SJSA1 (cell line): Measurements from ENCODE around the gene CRNN. TPM values are rescaled to one million over a fixed set of nuclear protein-coding genes. Genes with fewer than 3 reads are reported as not detected.

Source experiments
- DNase-seq, 2 experiments: peaks; one replicate each; pipeline ENCODE4 v3.0.0-alpha.2; 2015 to 2020; ENCODE audit warnings: low spot score in 2 of 2, low read depth in 1 of 2
- H3K27ac ChIP-seq: fragments of 250-450 bp; sonication (Bioruptor Pico); 2 replicates; pipeline ENCODE4 v1.5.1; 2020; ENCODE audit warnings: mild to moderate bottlenecking, moderate library complexity
- H3K27me3 ChIP-seq: fragments of 250-450 bp; sonication (Bioruptor Pico); replicated peaks from 2 replicates; pipeline ENCODE4 v1.5.1; 2020; ENCODE audit warnings: mild to moderate bottlenecking, moderate library complexity
- H3K36me3 ChIP-seq: fragments of 250-450 bp; sonication (Bioruptor Pico); 2 replicates; pipeline ENCODE4 v1.5.1; 2020; ENCODE audit warnings: mild to moderate bottlenecking
- H3K4me1 ChIP-seq: fragments of 250-450 bp; sonication (Bioruptor Pico); replicated peaks from 2 replicates; pipeline ENCODE4 v1.6.1; 2021; ENCODE audit warnings: mild to moderate bottlenecking
- H3K4me3 ChIP-seq: fragments of 250-450 bp; sonication (Bioruptor Pico); 2 replicates; pipeline ENCODE4 v1.5.1; 2020; ENCODE audit warnings: mild to moderate bottlenecking
- H3K9me3 ChIP-seq: fragments of 250-450 bp; sonication (Bioruptor Pico); replicated peaks from 2 replicates; pipeline ENCODE4 v1.5.1; 2020; ENCODE audit warnings: mild to moderate bottlenecking
- total RNA-seq: library from RNA; depleted of rRNA; stranded (reverse); fragments of >200 nt; shearing (Covaris generic); gene quantifications from 2 replicates; pipeline ENCODE4 v1.2.3, GENCODE V29; 2014

Gene CRNN
- total RNA-seq, 1 experiment from 2014 or later: 0.16 TPM

- Histone ChIP-seq H3K27ac (peak overlapping the region; percentile 58), H3K9me3 (no peaks in the 10 kb centered on the region), H3K4me3 (no peak overlapping the region), H3K27me3 (no peaks in the 10 kb centered on the region), H3K36me3 (no peaks in the 10 kb centered on the region), H3K4me1 (peaks cover 47% of the 10 kb centered on the region)
- peak; percentile 96 to 97 for DNase-seq
These were observed 28.7 kb upstream of the CRNN start for GRCh38 chr1:152442765-152443164.

GRCh38 chr1:152442301-152442700, 28.2 kb upstream of the CRNN start:
- Histone ChIP-seq H3K4me3 (no peak overlapping the region), H3K9me3 (no peaks in the 10 kb centered on the region), H3K27me3 (no peaks in the 10 kb centered on the region), H3K36me3 (no peaks in the 10 kb centered on the region), H3K4me1 (peaks cover 52% of the 10 kb centered on the region), H3K27ac (peak overlapping the region; percentile 58)
- DNase-seq: peak in 1 of 2 experiments; percentile 69

- Histone ChIP-seq H3K4me1 (peaks cover 57% of the 10 kb centered on the region), H3K27me3 (no peaks in the 10 kb centered on the region), H3K4me3 (no peak overlapping the region), H3K27ac (peak overlapping the region; percentile 58), H3K36me3 (no peaks in the 10 kb centered on the region), H3K9me3 (no peaks in the 10 kb centered on the region)
- peak in 1 of 2 experiments; percentile 24 for DNase-seq
These were observed 27.7 kb upstream of the CRNN start for GRCh38 chr1:152441756-152442155.

GRCh38 chr1:152440635-152441471, 26.8 kb upstream of the CRNN start:
- no peak overlapping the region for H3K4me3 ChIP-seq
- no peaks in the 10 kb centered on the region for H3K27me3 ChIP-seq
- peak; percentile 75 to 85 for DNase-seq
- no peaks in the 10 kb centered on the region for H3K9me3 ChIP-seq
- H3K4me1 ChIP-seq: peaks cover 64% of the 10 kb centered on the region
- H3K36me3 ChIP-seq: no peaks in the 10 kb centered on the region
- H3K27ac ChIP-seq: no peak overlapping the region

- H3K4me1 ChIP-seq: peaks cover 38% of the 10 kb centered on the region
- peak; percentile 63 to 64 for DNase-seq
These were observed 22.8 kb upstream of the CRNN start for GRCh38 chr1:152436593-152437496.

GRCh38 chr1:152427458-152427857, 13.4 kb upstream of the CRNN start:
- no peak overlapping the region for H3K4me3 ChIP-seq
- 0 out of 2 replicates have a peak, but pooled peaks cover 3% of the 10 kb centered on the region for H3K4me1 ChIP-seq
- no peaks in the 10 kb centered on the region for H3K9me3 ChIP-seq
- DNase-seq: no peak
- H3K27ac ChIP-seq: no peak overlapping the region
- H3K27me3 ChIP-seq: no peaks in the 10 kb centered on the region
- H3K36me3 ChIP-seq: no peaks in the 10 kb centered on the region

More at GRCh38 chr1:152436593-152437496, 22.8 kb upstream of the CRNN start:
- H3K27ac ChIP-seq: peak overlapping the region; percentile 42; the same call in 1 of the 2 replicates
- H3K36me3 ChIP-seq: no peaks in the 10 kb centered on the region
- H3K27me3 ChIP-seq: no peaks in the 10 kb centered on the region
- H3K4me3 ChIP-seq: no peak overlapping the region
- H3K9me3 ChIP-seq: no peaks in the 10 kb centered on the region

GRCh38 chr1:152426731-152427130, 12.7 kb upstream of the CRNN start:
- H3K27me3 ChIP-seq: no peaks in the 10 kb centered on the region
- no peaks in the 10 kb centered on the region for H3K9me3 ChIP-seq
- 0 out of 2 replicates have a peak, but pooled peaks cover 3% of the 10 kb centered on the region for H3K4me1 ChIP-seq
- no peak for DNase-seq
- H3K27ac ChIP-seq: no peak overlapping the region
- no peaks in the 10 kb centered on the region for H3K36me3 ChIP-seq
- H3K4me3 ChIP-seq: no peak overlapping the region

- H3K4me3 ChIP-seq: no peak overlapping the region
- no peak overlapping the region for H3K27ac ChIP-seq
- no peaks in the 10 kb centered on the region for H3K27me3 ChIP-seq
- H3K9me3 ChIP-seq: no peaks in the 10 kb centered on the region; the same call in 1 of the 2 replicates
- no peaks in the 10 kb centered on the region for H3K36me3 ChIP-seq
- no peak for DNase-seq
- H3K4me1 ChIP-seq: peaks cover 2% of the 10 kb centered on the region
These were observed 5.9 kb upstream of the CRNN start for GRCh38 chr1:152419917-152420316.

GRCh38 chr1:152415454-152416227, 1.6 kb upstream of the CRNN start:
- Histone ChIP-seq H3K27ac (no peak overlapping the region), H3K36me3 (no peaks in the 10 kb centered on the region), H3K4me3 (no peak overlapping the region), H3K27me3 (no peaks in the 10 kb centered on the region), H3K4me1 (peaks cover 39% of the 10 kb centered on the region), H3K9me3 (no peaks in the 10 kb centered on the region; the same call in 1 of the 2 replicates)
- no peak for DNase-seq

GRCh38 chr1:152412756-152413155, 1.3 kb downstream of the CRNN start:
- DNase-seq: peak; percentile 41 to 61
- Histone ChIP-seq H3K9me3 (no peaks in the 10 kb centered on the region), H3K27me3 (no peaks in the 10 kb centered on the region), H3K27ac (no peak overlapping the region), H3K4me3 (no peak overlapping the region), H3K36me3 (no peaks in the 10 kb centered on the region), H3K4me1 (peaks cover 52% of the 10 kb centered on the region)

- Histone ChIP-seq H3K9me3 (no peaks in the 10 kb centered on the region), H3K4me3 (no peak overlapping the region), H3K27ac (no peak overlapping the region), H3K36me3 (no peaks in the 10 kb centered on the region), H3K4me1 (peaks cover 52% of the 10 kb centered on the region), H3K27me3 (no peaks in the 10 kb centered on the region)
- no peak for DNase-seq
These were observed 2.9 kb downstream of the CRNN start for GRCh38 chr1:152411134-152411533.

GRCh38 chr1:152410599-152410998, 3.5 kb downstream of the CRNN start:
- Histone ChIP-seq H3K4me1 (peaks cover 52% of the 10 kb centered on the region), H3K36me3 (no peaks in the 10 kb centered on the region), H3K9me3 (no peaks in the 10 kb centered on the region), H3K27ac (peak overlapping the region; percentile 86), H3K27me3 (no peaks in the 10 kb centered on the region), H3K4me3 (no peak overlapping the region)
- peak; percentile 91 to 92 for DNase-seq

GRCh38 chr1:152410028-152410427, 4.0 kb downstream of the CRNN start:
- H3K4me1 ChIP-seq: peaks cover 52% of the 10 kb centered on the region
- H3K9me3 ChIP-seq: no peaks in the 10 kb centered on the region
- peak overlapping the region; percentile 86 for H3K27ac ChIP-seq
- DNase-seq: no peak
- no peaks in the 10 kb centered on the region for H3K27me3 ChIP-seq
- H3K36me3 ChIP-seq: no peaks in the 10 kb centered on the region
- no peak overlapping the region for H3K4me3 ChIP-seq
